ENCODE measurements around the gene FHIT. TPM values are rescaled to one million over a fixed set of nuclear protein-coding genes. Genes with fewer than 3 reads are reported as not detected.

Gene FHIT
- polyA plus RNA-seq, 1 experiment: 0.11 TPM

- DNase-seq (ENCODE audit: low read depth): no peak
- H3K36me3 ChIP-seq (ENCODE audit: control insufficient read depth, insufficient read depth, low read length): no peaks in the 10 kb centered on the region
- ChIA-PET POLR2A (no interaction called here), CTCF (no interaction called here)
- no peak overlapping the region for H3K4me3 ChIP-seq (ENCODE audit: low read depth, low read length)
- TF ChIP-seq CTCF (IDR thresholded peaks at IDR 0.05; ENCODE audit: insufficient read depth, low read depth, low read length): no peak
- no peaks in the 10 kb centered on the region for H3K27me3 ChIP-seq (ENCODE audit: control insufficient read depth, insufficient read depth, low read length)
Observed at GRCh38 chr3:60243456-60243855, 1007.8 kb downstream of the FHIT start.

- Histone ChIP-seq H3K36me3 (ENCODE audit: control insufficient read depth, insufficient read depth, low read length) (no peaks in the 10 kb centered on the region), H3K27me3 (ENCODE audit: control insufficient read depth, insufficient read depth, low read length) (no peaks in the 10 kb centered on the region), H3K4me3 (ENCODE audit: low read depth, low read length) (no peak overlapping the region)
- TF ChIP-seq CTCF (IDR thresholded peaks at IDR 0.05; ENCODE audit: insufficient read depth, low read depth, low read length): no peak
- ChIA-PET POLR2A (no interaction called here), CTCF (no interaction called here)
- no peak for DNase-seq (ENCODE audit: low read depth)
Observed at GRCh38 chr3:60240492-60240891, 1010.8 kb downstream of the FHIT start.

GRCh38 chr3:60238550-60238949 lies 1012.7 kb downstream of the FHIT start:
- no peak for TF ChIP-seq CTCF (IDR thresholded peaks at IDR 0.05; ENCODE audit: insufficient read depth, low read depth, low read length)
- DNase-seq (ENCODE audit: low read depth): no peak
- CTCF ChIA-PET: interaction anchor here (1.1 kb wide), 1 partner anchor 17 kb away, joined by 3 read pairs; no protein-coding TSS in a partner anchor
- Histone ChIP-seq H3K27me3 (ENCODE audit: control insufficient read depth, insufficient read depth, low read length) (no peaks in the 10 kb centered on the region), H3K4me3 (ENCODE audit: low read depth, low read length) (no peak overlapping the region), H3K36me3 (ENCODE audit: control insufficient read depth, insufficient read depth, low read length) (no peaks in the 10 kb centered on the region)
- POLR2A ChIA-PET: no interaction called here

- ChIA-PET POLR2A (no interaction called here), CTCF (interaction anchor here (0.6 kb wide), 1 partner anchor 21 kb away, joined by 3 read pairs; no protein-coding TSS in a partner anchor)
- no peak for DNase-seq (ENCODE audit: low read depth)
- no peaks in the 10 kb centered on the region for H3K36me3 ChIP-seq (ENCODE audit: control insufficient read depth, insufficient read depth, low read length)
- no peak overlapping the region for H3K4me3 ChIP-seq (ENCODE audit: low read depth, low read length)
- H3K27me3 ChIP-seq (ENCODE audit: control insufficient read depth, insufficient read depth, low read length): no peaks in the 10 kb centered on the region
- TF ChIP-seq CTCF (IDR thresholded peaks at IDR 0.05; ENCODE audit: insufficient read depth, low read depth, low read length): no peak
Observed at GRCh38 chr3:60229502-60229901, 1021.8 kb downstream of the FHIT start.

- H3K36me3 ChIP-seq (ENCODE audit: control insufficient read depth, insufficient read depth, low read length): no peaks in the 10 kb centered on the region
- H3K4me3 ChIP-seq (ENCODE audit: low read depth, low read length): no peak overlapping the region
- no peak for DNase-seq (ENCODE audit: low read depth)
- TF ChIP-seq CTCF (IDR thresholded peaks at IDR 0.05; ENCODE audit: insufficient read depth, low read depth, low read length): no peak
- no peaks in the 10 kb centered on the region for H3K27me3 ChIP-seq (ENCODE audit: control insufficient read depth, insufficient read depth, low read length)
- POLR2A ChIA-PET: no interaction called here
- CTCF ChIA-PET: interaction anchor here (0.6 kb wide), 1 partner anchor 20 kb away, joined by 3 read pairs; no protein-coding TSS in a partner anchor
Observed at GRCh38 chr3:60228823-60229222, 1022.4 kb downstream of the FHIT start.

Data from BJ (cell line).